ENCODE results near the gene DHX29.
"Not testable (repeated sequence)": the region's sequence is repeated elsewhere in the genome, so short reads cannot be mapped to it uniquely, and the experiment has no call there.

The DHX29 gene, protein sequence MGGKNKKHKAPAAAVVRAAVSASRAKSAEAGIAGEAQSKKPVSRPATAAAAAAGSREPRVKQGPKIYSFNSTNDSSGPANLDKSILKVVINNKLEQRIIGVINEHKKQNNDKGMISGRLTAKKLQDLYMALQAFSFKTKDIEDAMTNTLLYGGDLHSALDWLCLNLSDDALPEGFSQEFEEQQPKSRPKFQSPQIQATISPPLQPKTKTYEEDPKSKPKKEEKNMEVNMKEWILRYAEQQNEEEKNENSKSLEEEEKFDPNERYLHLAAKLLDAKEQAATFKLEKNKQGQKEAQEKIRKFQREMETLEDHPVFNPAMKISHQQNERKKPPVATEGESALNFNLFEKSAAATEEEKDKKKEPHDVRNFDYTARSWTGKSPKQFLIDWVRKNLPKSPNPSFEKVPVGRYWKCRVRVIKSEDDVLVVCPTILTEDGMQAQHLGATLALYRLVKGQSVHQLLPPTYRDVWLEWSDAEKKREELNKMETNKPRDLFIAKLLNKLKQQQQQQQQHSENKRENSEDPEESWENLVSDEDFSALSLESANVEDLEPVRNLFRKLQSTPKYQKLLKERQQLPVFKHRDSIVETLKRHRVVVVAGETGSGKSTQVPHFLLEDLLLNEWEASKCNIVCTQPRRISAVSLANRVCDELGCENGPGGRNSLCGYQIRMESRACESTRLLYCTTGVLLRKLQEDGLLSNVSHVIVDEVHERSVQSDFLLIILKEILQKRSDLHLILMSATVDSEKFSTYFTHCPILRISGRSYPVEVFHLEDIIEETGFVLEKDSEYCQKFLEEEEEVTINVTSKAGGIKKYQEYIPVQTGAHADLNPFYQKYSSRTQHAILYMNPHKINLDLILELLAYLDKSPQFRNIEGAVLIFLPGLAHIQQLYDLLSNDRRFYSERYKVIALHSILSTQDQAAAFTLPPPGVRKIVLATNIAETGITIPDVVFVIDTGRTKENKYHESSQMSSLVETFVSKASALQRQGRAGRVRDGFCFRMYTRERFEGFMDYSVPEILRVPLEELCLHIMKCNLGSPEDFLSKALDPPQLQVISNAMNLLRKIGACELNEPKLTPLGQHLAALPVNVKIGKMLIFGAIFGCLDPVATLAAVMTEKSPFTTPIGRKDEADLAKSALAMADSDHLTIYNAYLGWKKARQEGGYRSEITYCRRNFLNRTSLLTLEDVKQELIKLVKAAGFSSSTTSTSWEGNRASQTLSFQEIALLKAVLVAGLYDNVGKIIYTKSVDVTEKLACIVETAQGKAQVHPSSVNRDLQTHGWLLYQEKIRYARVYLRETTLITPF (N-terminal part only)

DNA sequence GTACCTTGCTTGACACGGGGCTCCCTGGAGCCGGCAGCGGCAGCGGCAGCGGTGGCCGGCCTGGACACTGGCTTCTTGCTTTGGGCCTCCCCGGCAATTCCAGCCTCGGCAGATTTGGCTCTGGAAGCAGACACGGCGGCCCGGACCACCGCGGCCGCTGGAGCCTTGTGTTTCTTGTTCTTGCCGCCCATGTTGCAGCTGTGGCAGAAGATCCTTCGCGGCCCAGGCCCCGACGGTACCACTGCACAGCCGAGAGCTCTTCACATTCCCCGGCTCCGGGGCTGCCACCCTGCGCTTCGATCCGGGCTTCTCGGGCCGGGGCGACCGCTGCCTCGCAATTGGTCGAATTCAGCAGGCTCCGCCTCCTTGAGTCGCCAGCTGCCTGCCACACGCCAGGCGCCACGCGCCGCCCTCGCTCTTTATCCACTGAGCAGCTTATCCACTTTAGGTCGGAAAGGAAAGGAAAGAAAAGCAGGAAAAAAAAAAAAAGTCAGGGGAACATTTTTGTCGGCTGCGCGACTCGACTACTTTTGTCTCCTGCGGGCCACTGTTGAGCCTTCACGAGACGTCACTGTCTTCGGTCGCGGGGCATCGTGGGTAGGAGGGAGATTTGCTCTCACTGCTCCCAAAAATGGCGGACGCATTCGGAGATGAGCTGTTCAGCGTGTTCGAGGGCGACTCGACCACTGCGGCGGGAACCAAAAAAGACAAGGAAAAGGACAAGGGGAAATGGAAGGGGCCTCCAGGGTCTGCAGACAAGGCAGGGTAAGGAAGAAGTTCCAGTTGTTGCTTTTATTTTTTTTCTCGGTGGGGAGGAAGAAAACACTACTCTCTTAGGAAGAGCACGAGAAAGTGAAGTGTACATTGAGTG is at the start of gene DHX29, which contains the start of gene MTREX:
DHX29 (minus strand) TSS at position 312 of the 871 bp plus-strand sequence; CDS start at position 191, 121 bp downstream.
MTREX (plus strand) TSS at position 607 of the 871 bp plus-strand sequence; CDS start at position 632, 25 bp downstream.
- DNase-seq, result peak; percentile 82 to 91 (median 88)

DNA sequence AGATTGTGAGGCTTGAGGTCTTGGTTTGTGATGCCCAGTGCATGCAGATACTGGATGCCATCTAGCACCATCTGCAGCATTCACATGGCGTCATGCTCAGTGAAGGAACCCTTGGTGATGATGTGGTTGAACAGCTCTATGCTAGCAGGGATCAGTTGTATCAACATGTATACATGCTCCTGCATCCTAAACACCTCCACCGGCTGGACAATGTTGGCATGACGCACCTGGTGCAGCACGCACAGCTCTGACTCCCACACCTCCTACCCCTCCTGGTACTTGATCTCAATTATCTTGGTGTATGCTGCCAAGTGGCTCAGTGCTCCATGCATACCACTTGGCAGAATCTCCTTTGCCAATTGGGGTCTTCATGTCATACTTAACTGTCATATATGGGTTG is 49.4 kb upstream of the DHX29 start:
- no peak for DNase-seq

DNA sequence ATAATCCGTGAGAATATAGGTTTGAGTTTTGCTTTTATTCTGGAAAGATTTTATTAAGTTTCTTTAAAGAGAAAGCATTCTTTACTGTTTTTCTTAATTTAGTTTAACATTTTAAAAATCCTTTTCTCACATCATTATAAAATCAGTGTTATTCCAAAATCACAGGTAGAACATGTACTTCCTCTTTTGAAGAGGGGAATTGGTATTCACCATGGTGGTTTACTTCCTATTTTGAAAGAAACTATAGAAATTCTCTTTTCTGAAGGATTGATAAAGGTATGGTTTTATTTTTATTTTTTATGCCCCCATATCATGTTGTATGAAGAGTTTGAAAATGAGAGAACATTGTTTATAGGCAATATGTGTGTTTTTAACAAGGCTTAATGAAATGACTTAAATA is 43.3 kb upstream of the DHX29 start:
- DNase-seq, result no peak

DNA sequence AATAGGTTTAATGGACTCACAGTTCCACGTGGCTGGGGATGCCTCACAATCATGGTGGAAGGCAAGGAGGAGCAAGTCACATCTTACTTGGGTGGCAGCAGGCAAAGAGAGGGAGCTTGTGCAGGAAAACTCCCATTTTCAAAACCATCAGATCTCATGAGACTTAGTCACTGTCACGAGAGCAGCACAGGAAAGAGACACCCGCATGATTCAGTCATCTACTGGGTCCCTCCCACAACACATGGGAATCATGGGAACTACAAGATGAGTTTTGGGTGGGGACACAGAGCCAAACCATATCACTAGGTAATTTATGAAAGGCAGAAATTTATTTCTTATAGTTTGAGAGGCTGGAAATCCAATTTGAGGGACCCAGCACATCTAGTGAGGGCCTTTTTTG is 40.3 kb upstream of the DHX29 start:
- DNase-seq, result no peak

DNA sequence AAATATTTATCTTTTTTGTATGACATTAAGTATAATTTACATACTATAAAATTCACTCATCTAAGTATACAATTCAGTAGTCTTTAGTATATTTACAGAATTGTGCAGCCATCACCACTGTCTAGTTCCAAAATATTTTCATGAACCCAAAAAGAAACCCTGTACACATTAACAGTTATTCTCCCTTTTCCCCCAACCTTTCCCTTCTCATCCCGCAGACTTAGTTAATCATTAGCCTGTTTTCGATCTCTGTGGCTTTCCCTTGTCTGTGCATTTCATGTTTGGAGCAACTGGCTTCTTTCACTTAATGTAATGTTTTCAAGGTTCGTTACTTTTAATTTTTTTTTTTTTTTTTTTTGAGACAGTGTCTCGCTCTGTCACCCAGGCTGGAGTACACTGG is 37.8 kb upstream of the DHX29 start:
- no peak for DNase-seq

DNA sequence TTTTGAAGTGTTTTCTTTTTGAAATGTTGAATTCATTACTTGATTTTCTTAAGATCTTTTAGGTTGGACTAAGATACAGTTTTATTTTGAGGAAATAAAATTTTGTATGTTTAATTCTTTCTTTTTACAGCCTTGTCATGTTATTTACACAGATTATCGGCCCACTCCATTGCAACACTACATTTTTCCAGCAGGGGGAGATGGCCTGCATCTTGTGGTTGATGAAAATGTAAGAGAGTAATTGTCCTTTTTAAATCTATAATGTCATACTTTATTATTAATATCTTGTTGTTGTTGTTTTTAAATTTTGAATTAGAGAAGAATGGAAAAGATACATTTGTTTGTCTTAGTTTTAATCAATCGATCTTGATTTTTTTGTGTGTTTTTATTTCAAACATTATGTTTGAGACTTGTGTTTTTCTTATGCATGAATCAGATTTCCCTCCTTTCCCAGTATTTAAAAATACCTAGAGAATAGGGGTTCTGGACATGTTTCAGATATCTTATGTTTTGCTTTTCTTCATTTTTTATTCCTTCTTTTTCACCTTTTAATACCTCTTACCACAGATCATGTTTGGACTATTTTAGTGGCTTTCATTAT is 37.0 kb upstream of the DHX29 start:
- peak; percentile 3 to 41 (median 17) for DNase-seq

DNA sequence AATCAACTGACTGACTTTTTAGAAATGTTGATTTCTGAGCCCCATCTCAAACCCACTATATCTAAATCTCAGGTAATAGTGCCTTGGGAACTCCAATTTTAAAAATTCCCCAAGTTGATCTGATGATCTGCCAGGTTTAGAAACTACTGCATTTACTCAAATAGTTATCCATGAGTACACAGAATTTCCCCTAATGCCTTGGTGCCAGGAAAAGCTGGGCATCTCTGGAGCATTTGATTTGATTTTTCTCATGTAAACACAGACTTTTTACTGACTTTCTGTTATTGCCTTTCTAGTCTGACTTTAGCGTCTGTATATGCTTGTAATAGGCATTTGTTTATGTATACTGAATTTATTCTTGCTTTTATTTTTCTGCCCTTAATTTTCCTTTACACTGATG is 36.1 kb upstream of the DHX29 start:
- no peak for DNase-seq

DNA sequence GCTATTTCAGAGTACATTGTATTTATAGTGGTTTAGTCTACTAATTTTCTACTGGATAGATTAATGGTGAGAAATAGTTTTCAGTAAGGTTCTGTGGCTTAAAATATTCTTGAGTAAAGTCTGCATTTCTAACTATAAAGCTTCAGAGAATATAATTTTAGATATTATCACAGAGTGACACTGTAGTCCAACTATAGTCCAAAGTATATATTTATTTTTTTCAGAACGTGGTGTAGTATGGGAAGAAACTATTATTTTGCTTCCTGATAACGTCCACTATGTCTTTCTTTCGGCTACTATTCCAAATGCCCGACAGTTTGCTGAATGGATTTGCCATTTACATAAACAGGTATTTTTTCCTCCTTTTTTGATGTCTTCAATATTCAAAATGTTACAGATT is 35.6 kb upstream of the DHX29 start:
- no peak for DNase-seq

DNA sequence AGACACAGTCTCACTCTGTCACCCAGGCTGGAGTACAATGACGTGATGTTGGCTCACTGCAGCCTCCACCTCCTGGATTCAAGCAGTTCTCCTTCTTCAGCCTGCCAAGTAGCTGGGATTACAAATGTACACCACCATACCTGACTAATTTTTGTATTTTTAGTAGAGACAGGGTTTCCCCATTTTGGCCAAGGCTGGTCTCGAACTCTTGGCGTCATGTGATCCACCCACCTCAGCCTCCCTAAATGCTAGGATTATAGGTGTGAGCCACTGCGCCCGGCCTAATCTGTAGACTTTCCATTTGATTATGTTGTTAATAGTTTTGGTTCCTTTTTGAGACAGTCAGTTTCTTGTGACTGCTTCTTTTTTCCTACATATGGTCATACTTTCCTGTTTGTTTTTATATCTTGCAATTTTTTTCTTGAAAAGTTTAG is 31.3 kb upstream of the DHX29 start:
- no peak for DNase-seq

DNA sequence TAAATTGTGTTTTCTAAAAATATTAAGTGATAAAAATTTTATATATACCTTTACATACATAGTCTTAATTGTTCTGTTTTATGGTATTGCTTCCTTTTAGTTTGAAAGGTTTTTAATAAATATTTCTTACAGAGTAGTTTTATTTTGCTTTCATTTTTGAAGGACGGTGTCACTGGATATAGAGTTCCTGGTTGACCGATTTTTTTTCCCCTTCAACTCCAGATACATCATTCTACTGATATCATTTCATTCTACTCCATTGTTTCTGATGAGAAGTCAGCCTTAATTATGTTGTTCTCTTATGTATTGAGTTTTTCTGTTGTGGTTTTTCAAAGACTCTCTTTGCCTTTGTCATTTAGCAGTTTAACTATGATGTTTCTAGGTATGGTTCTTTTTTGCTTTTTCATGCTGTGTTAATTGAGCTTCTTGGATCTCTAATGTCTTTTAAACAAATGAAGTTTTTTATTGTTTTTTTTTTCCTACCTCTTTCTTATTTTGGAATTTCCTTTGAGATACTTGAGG is 30.7 kb upstream of the DHX29 start:
- no peak for DNase-seq

DNA sequence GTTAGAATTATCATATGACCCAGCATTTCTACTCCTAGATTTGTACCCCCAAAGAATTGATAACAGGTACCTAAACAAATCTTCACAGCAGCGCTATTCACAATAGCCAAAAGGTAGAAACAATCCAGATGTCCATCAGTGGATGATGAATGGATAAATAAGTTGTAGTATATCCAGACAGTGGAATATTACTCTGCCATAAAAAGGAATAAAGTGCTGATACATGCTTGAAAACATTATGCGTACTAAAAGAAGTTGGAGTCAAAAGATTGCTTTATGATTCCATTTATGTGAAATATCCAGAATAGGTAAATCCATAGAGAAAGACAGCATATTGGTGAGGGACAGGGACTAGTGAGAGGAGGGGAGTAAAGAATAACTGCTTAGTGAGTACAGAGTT is 26.3 kb upstream of the DHX29 start:
- DNase-seq, result no peak

DNA sequence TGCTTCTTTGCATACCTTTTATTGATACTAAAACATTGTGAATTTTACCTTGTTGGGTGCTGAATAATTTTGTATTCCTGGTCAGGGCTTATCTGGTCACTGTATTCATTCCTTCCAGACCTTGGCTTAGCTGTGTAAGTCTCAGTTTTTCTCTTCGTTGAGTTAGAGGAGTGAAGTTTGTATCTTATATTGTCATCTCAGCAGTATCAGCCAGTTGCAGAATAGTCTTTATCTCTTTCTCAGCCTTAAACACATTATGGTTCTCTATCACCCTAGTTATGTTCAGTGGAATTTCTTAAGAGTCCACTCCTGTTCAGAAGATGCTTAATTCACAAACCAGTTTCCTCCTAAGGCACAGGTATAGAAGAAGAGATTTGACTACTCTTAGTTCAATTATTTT is 25.5 kb upstream of the DHX29 start:
- no peak for DNase-seq

DNA sequence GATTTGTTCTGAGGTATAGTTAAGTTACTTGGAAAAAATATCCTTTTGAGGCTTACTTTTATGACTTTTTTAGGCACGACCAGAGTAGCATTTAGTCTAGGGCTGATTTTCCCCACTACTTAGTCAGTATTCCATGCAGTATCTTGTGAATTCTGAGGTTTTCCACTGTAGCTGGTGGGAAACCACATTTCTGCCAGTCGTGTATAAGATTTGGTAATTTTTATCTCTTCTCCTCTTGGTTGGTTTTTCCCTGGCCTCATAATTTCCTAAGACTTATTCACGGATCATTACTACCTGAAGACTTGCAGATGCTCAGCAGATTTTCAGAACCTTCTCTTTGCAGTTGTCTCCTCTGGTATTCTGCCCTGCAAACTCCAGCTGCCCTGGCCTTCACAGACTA is 23.8 kb upstream of the DHX29 start:
- no peak for DNase-seq

DNA sequence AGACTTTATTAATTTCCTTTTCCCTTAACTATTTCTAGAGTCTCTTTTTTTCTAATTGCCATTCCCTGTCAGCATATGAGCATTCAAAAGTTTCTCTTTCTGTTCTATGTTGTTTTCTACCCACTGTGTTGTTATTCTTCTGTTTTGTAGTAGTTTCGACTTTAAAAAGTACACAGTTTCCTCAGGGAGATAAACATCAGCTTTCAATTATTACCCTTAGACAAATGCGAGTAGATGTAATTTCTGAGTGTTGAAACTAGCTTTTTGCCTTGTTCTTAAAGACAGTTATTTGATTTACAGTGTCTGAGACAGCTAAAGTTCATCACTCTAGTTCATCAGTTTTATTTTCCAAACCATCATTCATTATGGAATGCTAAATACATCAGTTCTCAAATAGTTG is 19.8 kb upstream of the DHX29 start:
- no peak for DNase-seq

DNA sequence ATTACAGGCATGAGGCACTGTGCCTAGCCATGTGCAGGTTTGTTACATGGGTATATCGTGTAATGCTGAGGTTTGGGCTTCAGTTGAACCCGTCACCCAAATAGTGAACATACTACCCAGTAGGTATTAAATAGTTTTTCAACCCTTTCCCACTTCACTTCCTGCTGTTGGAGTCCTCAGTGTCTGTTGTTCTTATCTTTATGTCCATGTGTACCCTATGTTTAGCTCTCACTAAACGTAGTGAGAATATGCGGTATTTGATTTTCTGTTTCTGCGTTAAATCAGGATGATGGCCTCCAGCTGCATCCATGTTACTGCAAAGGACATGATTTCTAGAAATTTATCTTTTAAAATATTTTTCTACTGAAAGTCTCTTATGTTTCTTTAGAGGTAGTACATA is 18.1 kb upstream of the DHX29 start:
- no peak for DNase-seq

DNA sequence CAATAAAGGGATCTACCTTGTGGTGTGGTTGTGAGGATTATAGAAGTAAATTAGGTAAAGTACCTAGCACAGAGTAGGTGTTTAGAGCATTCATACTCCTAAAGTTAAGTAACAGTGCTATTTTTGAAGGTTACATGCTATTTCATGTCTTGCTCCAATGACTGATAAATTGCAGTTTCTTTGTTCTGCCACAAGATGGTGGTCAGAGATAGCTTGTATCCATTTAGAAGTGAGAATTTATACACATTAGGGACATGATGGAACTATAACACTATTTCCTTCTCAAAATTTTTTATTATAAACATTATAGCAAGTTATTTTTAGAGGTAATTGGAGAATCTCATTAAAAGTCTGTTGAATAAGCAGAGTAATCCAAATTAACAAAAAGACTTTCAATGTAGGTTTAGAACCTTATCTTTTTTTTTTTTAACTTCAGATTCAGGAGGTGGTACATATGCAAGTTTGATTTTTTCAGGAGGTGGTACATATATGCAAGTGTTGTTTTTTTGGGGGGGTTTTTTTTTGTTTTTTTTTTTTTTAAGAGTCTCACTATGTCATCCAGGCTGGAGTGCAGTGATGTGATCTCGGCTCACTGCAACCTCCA is 17.4 kb upstream of the DHX29 start:
- no peak for DNase-seq

DNA sequence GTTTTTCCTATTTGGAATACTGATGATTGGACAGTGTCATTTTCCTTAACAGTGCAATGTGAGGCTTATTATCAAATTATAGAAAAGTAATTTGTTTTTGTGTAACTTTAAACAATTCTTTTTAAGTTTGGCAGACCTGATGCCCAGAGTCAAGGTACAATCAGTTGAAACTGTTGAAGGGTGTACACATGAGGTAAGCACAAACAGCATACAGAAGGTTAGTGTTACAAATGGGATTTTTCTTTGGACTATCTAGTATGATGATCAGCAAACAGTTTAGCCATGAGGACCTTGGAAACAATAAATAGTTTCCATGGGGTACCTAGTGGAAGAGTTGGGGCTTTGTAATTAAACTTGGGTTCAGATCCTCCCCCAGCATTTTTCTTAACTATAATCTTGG is 16.5 kb upstream of the DHX29 start:
- DNase-seq, result no peak

DNA sequence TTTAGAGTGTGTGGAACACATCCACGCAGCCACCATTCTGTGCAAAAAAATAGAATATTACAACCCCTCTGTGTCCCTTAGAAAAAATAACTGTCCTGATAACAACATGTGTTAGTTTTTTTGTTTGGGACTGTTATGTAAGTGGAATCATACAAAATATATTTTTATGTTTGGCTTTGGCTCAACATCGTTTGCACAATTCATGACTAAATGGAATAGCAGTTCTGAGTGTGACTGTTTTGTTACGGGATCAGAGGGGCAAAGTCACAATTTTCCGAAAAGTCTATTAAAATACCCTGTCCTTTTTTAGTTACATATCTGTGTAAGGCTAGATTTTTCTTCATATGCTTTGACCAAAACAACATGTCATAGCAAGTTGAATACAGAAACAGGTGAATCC is 13.1 kb upstream of the DHX29 start:
- no peak for DNase-seq

DNA sequence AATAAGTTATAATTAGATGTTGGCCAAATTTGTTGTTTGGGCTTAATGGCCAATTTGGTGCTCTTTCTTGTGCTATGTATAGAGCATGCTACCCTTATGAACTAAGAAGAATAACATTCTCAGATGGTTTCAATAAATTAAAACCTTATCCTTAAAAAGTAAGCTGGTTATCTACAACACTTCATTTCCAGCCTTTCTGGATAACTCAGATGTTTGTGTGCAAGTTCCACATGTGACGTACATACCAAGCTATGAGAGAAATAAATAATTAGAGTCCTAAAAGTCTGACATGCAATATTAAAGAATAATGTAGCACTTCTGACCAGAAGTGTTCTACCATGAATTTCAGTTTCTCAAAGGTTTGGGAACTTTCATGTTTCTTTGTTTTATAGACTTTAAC is 12.0 kb upstream of the DHX29 start:
- DNase-seq, result no peak

DNA sequence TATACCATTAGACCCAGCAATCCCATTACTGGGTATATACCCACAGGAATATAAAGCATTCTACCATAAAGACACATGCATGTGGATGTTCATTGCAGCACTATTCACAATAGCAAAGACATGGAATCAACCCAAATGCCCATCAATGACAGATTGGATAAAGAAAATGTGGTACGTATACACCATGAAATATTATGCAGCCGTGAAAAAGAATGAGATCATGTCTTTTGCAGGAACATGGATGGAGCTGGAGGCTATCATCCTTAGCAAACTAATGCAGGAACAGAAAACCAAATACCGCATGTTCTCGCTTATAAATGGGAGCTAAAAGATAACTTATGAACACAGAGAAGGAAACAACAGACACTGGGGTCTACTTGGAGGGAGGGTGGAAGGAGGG is 10.7 kb upstream of the DHX29 start:
- DNase-seq, result not testable (repeated sequence)

DNA sequence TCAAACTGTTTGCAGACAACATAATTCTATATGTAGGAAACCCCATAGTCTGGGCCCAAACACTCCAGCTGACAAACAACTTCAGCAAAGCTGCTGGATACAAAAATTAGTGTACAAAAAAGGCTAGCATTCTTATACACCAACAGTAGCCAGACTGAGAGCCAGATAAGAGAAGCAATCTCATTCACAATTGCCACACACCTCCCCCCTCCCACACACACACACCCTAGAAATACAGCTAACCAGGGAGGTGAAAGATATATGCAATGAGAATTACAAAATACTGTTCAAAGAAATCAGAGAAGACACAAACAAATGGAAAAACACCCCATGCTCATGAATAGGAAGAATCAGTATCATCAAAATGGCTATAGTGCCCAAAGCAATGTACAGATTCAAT is 9.3 kb upstream of the DHX29 start:
- DNase-seq, result no peak

Data from activated naive CD4-positive, alpha-beta T cell (primary cell).